ENCODE data around the gene BNIPL.

DNA sequence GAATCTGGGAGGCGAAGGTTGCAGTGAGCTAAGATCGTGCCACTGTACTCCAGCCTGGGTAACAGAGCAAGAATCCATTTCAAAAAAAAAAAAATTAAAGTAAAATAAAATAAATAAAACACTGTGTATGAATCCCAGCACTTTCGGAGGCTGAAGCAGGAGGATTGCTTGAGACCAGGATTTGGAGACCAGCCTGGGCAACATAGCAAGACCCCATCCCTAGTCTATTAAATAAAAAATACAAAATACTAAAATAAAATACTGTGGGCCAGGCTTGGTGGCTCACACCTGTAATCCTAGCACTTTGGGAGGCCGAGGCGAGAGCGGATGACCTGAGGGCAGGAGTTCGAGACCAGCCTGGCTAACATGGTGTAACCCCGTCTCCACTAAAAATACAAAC is 4.2 kb upstream of the BNIPL start:
- no peak for TF ChIP-seq POLR2A (IDR thresholded peaks at IDR 0.05)
- no peak for TF ChIP-seq CTCF (IDR thresholded peaks at IDR 0.05)
